HG03439 (cell line): Measurements from ENCODE around the gene LY6G6D.

Source experiments
- ATAC-seq: cut with Tn5 transposase; IDR thresholded peaks from one replicate; pipeline ENCODE4 v1.9.1; 2021; ENCODE audit warnings: mild to moderate bottlenecking, moderate library complexity; ENCODE audit not compliant: unreplicated experiment

The LY6G6D gene

GRCh38 chr6:31715022-31715958 lies at the start of gene LY6G6D:
Gene LY6G6D (plus strand): TSS chr6:31715348. CDS start chr6:31715356, 8 bp downstream.
- no peak for ATAC-seq

- ATAC-seq = peak; percentile 80
These were observed 49.4 kb upstream of the LY6G6D start, which contains the start of gene CSNK2B for GRCh38 chr6:31665501-31666336. Gene CSNK2B (plus strand): TSS chr6:31666080. CDS start chr6:31666832, 752 bp downstream.

- ATAC-seq = no peak
These were observed 48.7 kb upstream of the LY6G6D start for GRCh38 chr6:31666337-31666965.

GRCh38 chr6:31669676-31670075 lies 45.5 kb upstream of the LY6G6D start, which contains the start of gene LY6G5B:
Gene LY6G5B (plus strand): TSS chr6:31669976. CDS start chr6:31670951, 975 bp downstream.
- ATAC-seq = no peak

- ATAC-seq = no peak
These were observed 38.7 kb upstream of the LY6G6D start for GRCh38 chr6:31676322-31676903.

- ATAC-seq = no peak
These were observed 38.2 kb upstream of the LY6G6D start for GRCh38 chr6:31676904-31677303.

- no peak for ATAC-seq
These were observed 37.2 kb upstream of the LY6G6D start for GRCh38 chr6:31677955-31678354.

- ATAC-seq = no peak
These were observed 34.7 kb upstream of the LY6G6D start, which contains the start of gene LY6G5C for GRCh38 chr6:31680226-31681134. Gene LY6G5C (minus strand): TSS chr6:31681067. CDS start chr6:31680373, 694 bp downstream.

- ATAC-seq = no peak
These were observed 33.9 kb upstream of the LY6G6D start for GRCh38 chr6:31681135-31681671.

- ATAC-seq = no peak
These were observed 31.6 kb upstream of the LY6G6D start for GRCh38 chr6:31683591-31683990.

GRCh38 chr6:31686483-31686882 lies 28.7 kb upstream of the LY6G6D start:
- ATAC-seq = no peak

- ATAC-seq = no peak
These were observed 27.8 kb upstream of the LY6G6D start for GRCh38 chr6:31687321-31687720.

GRCh38 chr6:31687860-31688693 lies 27.1 kb upstream of the LY6G6D start:
- ATAC-seq = no peak

- ATAC-seq = no peak
These were observed 25.7 kb upstream of the LY6G6D start for GRCh38 chr6:31689249-31690110.

GRCh38 chr6:31690231-31691077 lies 24.7 kb upstream of the LY6G6D start:
- no peak for ATAC-seq

GRCh38 chr6:31691078-31691463 lies 24.1 kb upstream of the LY6G6D start:
- no peak for ATAC-seq
